Measurements from ENCODE around the gene CYB5D1. TPM values are rescaled to one million over a fixed set of nuclear protein-coding genes. Genes with fewer than 3 reads are reported as not detected.
A peak's percentile ranks its signal among the peaks of the same experiment; 100 is the strongest.

Gene CYB5D1
- total RNA-seq, 4 donors from 2014 or later: 12.0 to 18.7 (median 13.7) TPM

- no peak for TF ChIP-seq POLR2A (IDR thresholded peaks at IDR 0.05)
- no peak for TF ChIP-seq CTCF (IDR thresholded peaks at IDR 0.05)
- TF ChIP-seq EP300 (IDR thresholded peaks at IDR 0.05): no peak
- peak; percentile 85 for TF ChIP-seq POLR2AphosphoS5 (IDR thresholded peaks at IDR 0.05)
- H3K9me3 ChIP-seq: no peaks in the 10 kb centered on the region
- no peaks in the 10 kb centered on the region for H3K27me3 ChIP-seq
- peak overlapping the region; percentile 94 to 99 (median 96) for H3K27ac ChIP-seq
- WGBS, 2 donors (ENCODE audit: low coverage in 1 of 2): 0 to 6% methylated on average over 6 to 7 of the region's 19 CpGs
- peaks cover 0 to 14% of the 10 kb centered on the region in 2 donors for H3K36me3 ChIP-seq
- peaks cover 6 to 70% (median 49%) of the 10 kb centered on the region in 3 donors for H3K4me1 ChIP-seq
- H3K4me3 ChIP-seq: peak overlapping the region; percentile 81 to 86
- ATAC-seq: peak; percentile 11
Observed at GRCh38 chr17:7836596-7837407, 21.0 kb upstream of the CYB5D1 start.

- H3K4me1 ChIP-seq: peaks cover 6 to 74% (median 49%) of the 10 kb centered on the region in 3 donors
- H3K27me3 ChIP-seq: no peaks in the 10 kb centered on the region
Observed at GRCh38 chr17:7837408-7838088, 20.3 kb upstream of the CYB5D1 start.

GRCh38 chr17:7838090-7839075, 19.4 kb upstream of the CYB5D1 start:
- Histone ChIP-seq H3K27me3 (no peaks in the 10 kb centered on the region), H3K9me3 (no peaks in the 10 kb centered on the region), H3K36me3 (peaks cover 0 to 14% of the 10 kb centered on the region in 2 donors), H3K4me1 (peaks cover 6 to 77% (median 45%) of the 10 kb centered on the region in 3 donors), H3K27ac (peak overlapping the region in 3 of 4 donors; percentile 90 to 99 (median 98)), H3K4me3 (peak overlapping the region in 1 of 2 donors; percentile 86)
- no peak for ATAC-seq
- TF ChIP-seq POLR2AphosphoS5 (IDR thresholded peaks at IDR 0.05) (no peak), EP300 (IDR thresholded peaks at IDR 0.05) (no peak), POLR2A (IDR thresholded peaks at IDR 0.05) (no peak), CTCF (IDR thresholded peaks at IDR 0.05) (no peak)
- WGBS, 2 donors (ENCODE audit: low coverage in 1 of 2): 14 to 17% methylated on average over 3 of the region's 12 CpGs

More at GRCh38 chr17:7837408-7838088, 20.3 kb upstream of the CYB5D1 start:
- no peak for TF ChIP-seq POLR2AphosphoS5 (IDR thresholded peaks at IDR 0.05)
- TF ChIP-seq CTCF (IDR thresholded peaks at IDR 0.05): no peak
- no peak for TF ChIP-seq EP300 (IDR thresholded peaks at IDR 0.05)
- TF ChIP-seq POLR2A (IDR thresholded peaks at IDR 0.05): no peak
- peak overlapping the region in 3 of 4 donors; percentile 94 to 99 (median 98) for H3K27ac ChIP-seq
- no peaks in the 10 kb centered on the region for H3K9me3 ChIP-seq
- no peak for ATAC-seq
- peaks cover 0 to 14% of the 10 kb centered on the region in 2 donors for H3K36me3 ChIP-seq
- peak overlapping the region in 1 of 2 donors; percentile 86 for H3K4me3 ChIP-seq
- WGBS, 2 donors (ENCODE audit: low coverage in 1 of 2): 7 to 10% methylated on average over 6 to 8 of the region's 8 CpGs

DNA sequence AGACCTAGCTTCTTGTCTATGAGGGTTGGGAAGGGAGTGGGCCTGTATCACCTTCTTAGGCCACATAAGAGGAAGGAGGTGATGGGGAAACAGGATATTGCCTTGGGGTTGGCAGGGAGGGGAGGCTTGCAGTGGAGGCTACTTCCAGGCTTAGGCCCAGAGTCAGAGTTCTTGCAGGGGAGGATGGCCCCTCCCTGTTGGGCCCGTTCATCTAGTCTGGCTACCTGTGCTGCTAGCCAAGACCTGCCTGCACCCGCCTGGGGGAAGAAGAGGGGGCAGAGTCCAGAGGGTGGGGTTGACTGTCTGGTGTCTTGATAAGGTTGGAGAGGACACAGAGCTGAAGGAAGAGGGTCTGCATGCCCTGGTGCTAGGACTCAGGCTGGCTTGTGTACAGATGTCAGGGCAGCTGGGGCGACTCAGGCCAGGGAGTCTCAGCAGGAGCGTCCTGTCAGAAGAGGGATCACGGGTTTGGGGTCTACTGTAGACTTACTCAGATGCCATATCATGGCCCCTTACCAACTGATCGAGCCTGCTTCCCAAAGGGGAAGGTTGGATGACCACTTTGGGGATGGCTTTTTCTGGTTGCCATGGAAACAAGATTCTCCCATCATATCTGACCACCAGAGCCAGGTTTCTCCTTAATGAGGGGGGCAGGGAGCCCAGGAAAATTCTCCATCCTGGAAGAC, 18.5 kb upstream of the CYB5D1 start:
- H3K4me1 ChIP-seq: peaks cover 6 to 83% (median 44%) of the 10 kb centered on the region in 3 donors
- H3K27me3 ChIP-seq: no peaks in the 10 kb centered on the region
- no peak for TF ChIP-seq EP300 (IDR thresholded peaks at IDR 0.05)
- TF ChIP-seq CTCF (IDR thresholded peaks at IDR 0.05): no peak
- TF ChIP-seq POLR2A (IDR thresholded peaks at IDR 0.05): no peak
- TF ChIP-seq POLR2AphosphoS5 (IDR thresholded peaks at IDR 0.05): no peak
- peaks cover 0 to 14% of the 10 kb centered on the region in 2 donors for H3K36me3 ChIP-seq
- 60% methylated on average over 1 of the region's 6 CpGs; no CpG with 5 or more reads in 1 of the 2 donors for WGBS, 2 donors (ENCODE audit: low coverage in 1 of 2)
- ATAC-seq: no peak
- H3K9me3 ChIP-seq: no peaks in the 10 kb centered on the region
- H3K4me3 ChIP-seq: no peak overlapping the region
- peak overlapping the region in 3 of 4 donors; percentile 90 to 99 (median 98) for H3K27ac ChIP-seq

Measured in gastroesophageal sphincter (tissue), 4 donors.